Neuronal stem cell (in vitro differentiated cells): Measurements from ENCODE around the gene EVI5.

Experiments
- DNase-seq: peaks from one replicate; pipeline ENCODE4 v3.0.0-alpha.2; 2013; ENCODE audit warnings: low spot score
- H2AFZ ChIP-seq: one replicate; pipeline ENCODE4 v1.6.1; 2013; ENCODE audit warnings: mild to moderate bottlenecking, low read length, inconsistent platforms
- H2AK5ac ChIP-seq: 2 replicates; pipeline ENCODE4 v1.6.1; 2013; ENCODE audit warnings: low read depth, mild to moderate bottlenecking, inconsistent platforms, low read length, moderate library complexity, mixed read lengths
- H2BK120ac ChIP-seq: 2 replicates; pipeline ENCODE4 v1.6.1; 2013; ENCODE audit warnings: low read depth, mild to moderate bottlenecking, inconsistent platforms, low read length, moderate library complexity, mixed read lengths
- H2BK12ac ChIP-seq: one replicate; pipeline ENCODE4 v1.6.1; 2013; ENCODE audit warnings: low read length, inconsistent platforms
- H2BK15ac ChIP-seq: 2 replicates; pipeline ENCODE4 v1.6.1; 2013; ENCODE audit warnings: mild to moderate bottlenecking, low read length, inconsistent platforms, mixed read lengths
- H2BK5ac ChIP-seq: one replicate; pipeline ENCODE4 v1.6.1; 2013; ENCODE audit warnings: inconsistent platforms, mild to moderate bottlenecking, low read length, moderate library complexity
- H3K14ac ChIP-seq: one replicate; pipeline ENCODE4 v1.6.1; 2013; ENCODE audit warnings: low read length, inconsistent platforms
- H3K18ac ChIP-seq: 2 replicates; pipeline ENCODE4 v1.6.1; 2013; ENCODE audit warnings: low read length, inconsistent platforms
- H3K23ac ChIP-seq: 2 replicates; pipeline ENCODE4 v1.6.1; 2013; ENCODE audit warnings: low read depth, mild to moderate bottlenecking, mixed read lengths, low read length, inconsistent platforms; ENCODE audit not compliant: poor library complexity
- H3K27ac ChIP-seq: replicated peaks from 3 replicates; pipeline ENCODE4 v1.5.1; 2013; ENCODE audit warnings: low read length, inconsistent platforms
- H3K27me3 ChIP-seq, 3 experiments: 2 replicates each; pipeline ENCODE4 v1.6.1; 2013; ENCODE audit warnings: low read length in 3 of 3, mild to moderate bottlenecking in 2 of 3, inconsistent platforms in 1 of 3, low read depth in 1 of 3, mixed read lengths in 1 of 3, moderate library complexity in 1 of 3; ENCODE audit not compliant: control insufficient read depth in 3 of 3, insufficient read depth in 3 of 3
- H3K36me3 ChIP-seq, 2 donors: replicated peaks in 1 of 2; 2 replicates each; pipeline ENCODE4 v1.6.1; 2013; ENCODE audit warnings: low read length in 2 of 2; ENCODE audit not compliant: control insufficient read depth in 2 of 2, insufficient read depth in 2 of 2
- H3K4ac ChIP-seq: 2 replicates; pipeline ENCODE4 v1.6.1; 2013; ENCODE audit warnings: inconsistent platforms, mild to moderate bottlenecking, low read length, moderate library complexity
- H3K4me1 ChIP-seq, 2 donors: 1 replicate in 1 of 2; 2 replicates in 1 of 2; pipeline ENCODE4 v1.6.1; 2013; ENCODE audit warnings: low read length in 2 of 2, low read depth in 1 of 2; ENCODE audit not compliant: control insufficient read depth in 2 of 2, insufficient read depth in 1 of 2
- H3K4me2 ChIP-seq: one replicate; pipeline ENCODE4 v1.6.1; 2013; ENCODE audit warnings: mild to moderate bottlenecking, low read length, inconsistent platforms; ENCODE audit not compliant: insufficient read depth, poor library complexity, severe bottlenecking
- H3K4me3 ChIP-seq, 2 donors: 2 replicates each; pipeline ENCODE4 v1.5.1; 2013; ENCODE audit warnings: low read length in 2 of 2, mild to moderate bottlenecking in 2 of 2, inconsistent platforms in 1 of 2, moderate library complexity in 1 of 2
- H3K79me1 ChIP-seq: one replicate; pipeline ENCODE4 v1.6.1; 2013; ENCODE audit warnings: low read depth, mild to moderate bottlenecking, inconsistent platforms, low read length, moderate library complexity
- H3K9ac ChIP-seq: one replicate; pipeline ENCODE4 v1.6.1; 2013; ENCODE audit warnings: mild to moderate bottlenecking, low read depth, low read length, inconsistent platforms; ENCODE audit not compliant: poor library complexity
- H3K9me3 ChIP-seq, 2 donors: replicated peaks in 1 of 2; 2 replicates each; pipeline versions ENCODE3 to v1.6.1; 2013; ENCODE audit warnings: low read length in 2 of 2, mild to moderate bottlenecking in 2 of 2, inconsistent platforms in 1 of 2, low read depth in 1 of 2, mixed read lengths in 1 of 2, moderate library complexity in 1 of 2; ENCODE audit not compliant: control insufficient read depth in 2 of 2, insufficient read depth in 1 of 2
- H4K8ac ChIP-seq: one replicate; pipeline ENCODE4 v1.6.1; 2013; ENCODE audit warnings: low read depth, mild to moderate bottlenecking, inconsistent platforms, low read length, moderate library complexity
- H4K91ac ChIP-seq: one replicate; pipeline ENCODE4 v1.6.1; 2013; ENCODE audit warnings: low read length, low read depth, mild to moderate bottlenecking, inconsistent platforms; ENCODE audit not compliant: poor library complexity
- WGBS, 2 donors: extraction: QIAGEN DNeasy Blood & Tissue Kit; methylation state at CpG; one replicate each; pipeline ENCODE4 v1.1.7; 2013; ENCODE audit warnings: missing lambda C conversion rate in 2 of 2, mixed read lengths in 1 of 2; ENCODE audit not compliant: insufficient read length in 2 of 2, insufficient replicate concordance in 1 of 2; ENCODE audit errors: extremely low coverage in 2 of 2; 5-methylcytosine and 5-hydroxymethylcytosine counted together

The EVI5 gene

DNA sequence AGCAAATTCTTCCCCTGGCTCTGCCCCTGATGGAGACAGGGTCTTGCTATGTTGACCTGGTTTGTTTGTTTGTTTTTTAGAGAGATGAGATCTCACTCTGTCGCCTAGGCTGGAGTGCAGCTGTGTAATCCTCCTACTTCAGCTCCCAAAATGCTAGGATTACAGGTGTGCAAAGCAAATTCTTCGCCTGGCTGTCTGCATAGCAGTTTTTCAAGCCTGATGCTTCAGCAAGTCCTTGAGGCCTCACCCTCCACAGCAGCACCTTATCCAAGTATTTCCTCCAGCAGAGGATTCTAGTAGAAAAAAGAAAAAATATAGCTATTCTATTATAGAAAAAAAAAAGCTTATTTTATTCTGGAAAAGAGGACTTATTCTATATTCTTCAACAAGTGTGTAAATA, 31.8 kb upstream of the EVI5 start:
- H2BK5ac ChIP-seq: no peak overlapping the region
- H2AK5ac ChIP-seq: no peak overlapping the region
- no peak overlapping the region for H3K27ac ChIP-seq
- no peak overlapping the region for H4K91ac ChIP-seq
- no peak overlapping the region for H3K23ac ChIP-seq
- H3K27me3 ChIP-seq: peaks cover 0 to 3% (median 0%) of the 10 kb centered on the region in 3 experiments
- no peak overlapping the region for H2BK15ac ChIP-seq
- no peak for DNase-seq
- H2BK120ac ChIP-seq: no peak overlapping the region
- no peak overlapping the region for H3K18ac ChIP-seq
- no peak overlapping the region for H3K4ac ChIP-seq
- H3K79me1 ChIP-seq: no peaks in the 10 kb centered on the region
- H4K8ac ChIP-seq: no peak overlapping the region
- H3K4me3 ChIP-seq: no peak overlapping the region
- no peaks in the 10 kb centered on the region for H3K4me1 ChIP-seq
- no peak overlapping the region for H2AFZ ChIP-seq
- no peak overlapping the region for H3K14ac ChIP-seq
- no peaks in the 10 kb centered on the region for H3K36me3 ChIP-seq
- WGBS, 2 donors: no CpG with 5 or more reads among the region's 2 CpGs
- H3K9me3 ChIP-seq: no peaks in the 10 kb centered on the region
- no peak overlapping the region for H2BK12ac ChIP-seq
- H3K4me2 ChIP-seq: no peak overlapping the region
- no peak overlapping the region for H3K9ac ChIP-seq

DNA sequence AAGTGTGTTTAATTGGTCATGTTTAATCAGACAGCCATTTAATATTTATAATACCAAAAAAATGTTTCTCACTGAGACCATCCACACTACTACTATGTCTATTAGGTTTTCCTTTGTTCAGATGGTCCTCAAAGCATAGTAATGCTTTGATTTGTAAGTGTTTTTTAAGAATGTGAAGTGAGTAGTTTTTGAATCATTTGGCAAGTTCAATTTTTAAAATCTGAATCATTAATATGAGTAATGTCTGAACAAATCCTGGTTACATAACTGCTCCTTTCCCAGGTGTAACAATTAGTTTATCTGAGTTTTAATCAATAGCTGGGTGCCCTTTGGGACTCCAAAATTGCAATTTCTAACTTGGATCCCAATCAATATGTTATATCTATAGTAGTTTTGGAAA, 23.5 kb upstream of the EVI5 start:
- H3K4me2 ChIP-seq: no peak overlapping the region
- no peaks in the 10 kb centered on the region for H3K79me1 ChIP-seq
- H3K27ac ChIP-seq: no peak overlapping the region
- H2BK12ac ChIP-seq: no peak overlapping the region
- no peak overlapping the region for H4K91ac ChIP-seq
- no peak overlapping the region for H2BK120ac ChIP-seq
- no peaks in the 10 kb centered on the region for H3K9me3 ChIP-seq
- H3K14ac ChIP-seq: no peak overlapping the region
- no peak overlapping the region for H3K4me3 ChIP-seq
- no peak overlapping the region for H3K18ac ChIP-seq
- H2BK5ac ChIP-seq: no peak overlapping the region
- no peak overlapping the region for H3K9ac ChIP-seq
- H3K23ac ChIP-seq: no peak overlapping the region
- no peak overlapping the region for H2BK15ac ChIP-seq
- H2AFZ ChIP-seq: no peak overlapping the region
- H3K36me3 ChIP-seq: no peaks in the 10 kb centered on the region
- no peak for DNase-seq
- H3K4ac ChIP-seq: no peak overlapping the region
- H4K8ac ChIP-seq: no peak overlapping the region
- no peaks in the 10 kb centered on the region for H3K4me1 ChIP-seq
- H2AK5ac ChIP-seq: no peak overlapping the region
- peaks cover 0 to 4% (median 0%) of the 10 kb centered on the region in 3 experiments for H3K27me3 ChIP-seq

DNA sequence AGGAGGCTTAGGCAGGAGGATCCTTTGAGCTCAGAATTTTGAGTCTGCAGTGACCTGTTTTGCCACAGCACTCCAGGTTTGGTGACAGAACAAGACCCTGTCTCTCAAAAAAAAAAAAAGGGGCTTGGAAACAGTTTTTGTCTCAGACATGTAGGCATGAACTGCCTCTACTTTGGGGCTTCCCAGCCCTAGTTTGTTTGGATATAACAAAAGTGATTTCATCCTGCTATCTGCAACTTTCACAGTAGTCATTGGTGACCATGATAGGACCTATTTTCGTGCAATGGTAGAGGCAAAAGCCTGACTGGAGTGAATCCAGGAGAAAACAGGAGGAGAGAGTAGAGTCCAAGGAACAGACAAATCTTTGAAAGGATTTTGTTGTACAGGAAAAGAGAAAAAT, 20.3 kb upstream of the EVI5 start:
- no peaks in the 10 kb centered on the region for H3K79me1 ChIP-seq
- no peaks in the 10 kb centered on the region for H3K4me1 ChIP-seq
- H3K23ac ChIP-seq: no peak overlapping the region
- no peak overlapping the region for H2BK12ac ChIP-seq
- WGBS, 2 donors: no CpG with 5 or more reads among the region's 1 CpG
- H2BK15ac ChIP-seq: no peak overlapping the region
- no peaks in the 10 kb centered on the region for H3K9me3 ChIP-seq
- peak overlapping the region; percentile 60 for H2AFZ ChIP-seq
- H2BK5ac ChIP-seq: no peak overlapping the region
- H3K27me3 ChIP-seq: peaks cover 0 to 4% (median 0%) of the 10 kb centered on the region in 3 experiments
- H3K4ac ChIP-seq: no peak overlapping the region
- no peak overlapping the region for H3K14ac ChIP-seq
- DNase-seq: no peak
- H4K91ac ChIP-seq: no peak overlapping the region
- no peak overlapping the region for H3K4me2 ChIP-seq
- H3K27ac ChIP-seq: no peak overlapping the region
- no peak overlapping the region for H3K18ac ChIP-seq
- H2BK120ac ChIP-seq: no peak overlapping the region
- H2AK5ac ChIP-seq: no peak overlapping the region
- H4K8ac ChIP-seq: no peak overlapping the region
- no peak overlapping the region for H3K9ac ChIP-seq
- H3K36me3 ChIP-seq: no peaks in the 10 kb centered on the region
- H3K4me3 ChIP-seq: no peak overlapping the region

DNA sequence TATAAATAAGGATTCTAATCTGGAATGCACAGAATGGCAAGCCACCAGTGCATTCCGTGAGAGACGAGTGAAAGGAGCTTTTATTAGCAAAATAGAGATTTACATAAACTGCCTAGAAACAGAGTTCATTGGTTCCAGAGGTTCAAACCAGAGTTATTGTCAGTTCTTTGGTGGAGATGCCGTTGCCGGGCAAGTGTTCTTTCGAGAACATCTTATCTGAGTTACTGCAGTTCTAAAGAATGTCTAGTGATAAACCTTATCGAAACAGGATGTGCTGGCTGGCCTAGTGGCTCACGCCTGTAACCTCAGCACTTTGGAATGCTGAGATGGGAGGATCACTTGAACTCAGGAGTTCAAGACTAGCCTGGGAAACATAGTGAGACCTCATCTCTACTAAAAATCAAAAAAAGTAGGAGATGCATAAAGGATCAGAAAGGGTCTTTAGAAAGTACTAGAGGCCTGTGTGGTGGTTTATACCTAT, 19.9 kb upstream of the EVI5 start:
- Histone ChIP-seq H3K36me3 (no peaks in the 10 kb centered on the region), H2BK15ac (no peak overlapping the region), H2AFZ (peak overlapping the region; percentile 60), H3K9me3 (no peaks in the 10 kb centered on the region), H3K9ac (no peak overlapping the region), H3K14ac (no peak overlapping the region), H2BK120ac (no peak overlapping the region), H3K23ac (no peak overlapping the region), H3K27me3 (peaks cover 0 to 4% (median 0%) of the 10 kb centered on the region in 3 experiments), H2AK5ac (no peak overlapping the region), H3K4me1 (no peaks in the 10 kb centered on the region), H3K4ac (no peak overlapping the region), H4K8ac (no peak overlapping the region), H2BK5ac (no peak overlapping the region), H3K27ac (no peak overlapping the region), H3K4me2 (no peak overlapping the region), H4K91ac (no peak overlapping the region), H2BK12ac (no peak overlapping the region), H3K79me1 (no peaks in the 10 kb centered on the region), H3K18ac (no peak overlapping the region), H3K4me3 (no peak overlapping the region)
- DNase-seq: no peak
- WGBS, 2 donors: no CpG with 5 or more reads among the region's 7 CpGs
